WTC11 (cell line): ENCODE measurements around the gene IL21R. TPM values are rescaled to one million over a fixed set of nuclear protein-coding genes. Genes with fewer than 3 reads are reported as not detected.

Source experiments
- ATAC-seq: fragments of 200-7000 bp; cut with Tn5 transposase; 2 replicates; pipeline ENCODE4 v1.10.0; 2021; ENCODE audit warnings: mild to moderate bottlenecking, moderate library complexity
- CTCF ChIA-PET: fragments of 300-600 bp; sonication (Branson Sonifier 250); formaldehyde crosslinking; loops from one replicate; lab custom pipeline; 2021; ENCODE audit warnings: antibody characterized with exemption; lab: Charles Lee
- POLR2A ChIA-PET: fragments of 350-600 bp; sonication (Branson Sonifier 250); formaldehyde crosslinking; loops from one replicate; lab custom pipeline; 2021; ENCODE audit warnings: antibody characterized with exemption; lab: Charles Lee
- DNase-seq: peaks from one replicate; pipeline ENCODE4 v3.0.0; 2021; ENCODE audit warnings: low spot score
- H3K27ac Mint-ChIP-seq: 2 replicates; pipeline ENCODE4 v1.8.0; 2021; ENCODE audit warnings: mixed read lengths
- H3K27me3 Mint-ChIP-seq: 2 replicates; pipeline ENCODE4 v1.8.0; 2021; ENCODE audit warnings: low read depth, mild to moderate bottlenecking, moderate library complexity, mixed read lengths
- H3K36me3 Mint-ChIP-seq: 2 replicates; pipeline ENCODE4 v1.8.0; 2021; ENCODE audit warnings: mixed read lengths
- H3K4me1 Mint-ChIP-seq: 2 replicates; pipeline ENCODE4 v1.8.0; 2022; ENCODE audit warnings: mixed read lengths
- H3K4me3 Mint-ChIP-seq: 2 replicates; pipeline ENCODE4 v1.8.0; 2021; ENCODE audit warnings: mild to moderate bottlenecking, moderate library complexity, mixed read lengths
- H3K9me3 Mint-ChIP-seq: 2 replicates; pipeline ENCODE4 v1.8.0; 2021; ENCODE audit warnings: mixed read lengths
- CTCF ChIP-seq: fragments of 200-600 bp; IDR thresholded peaks from 2 replicates; pipeline ENCODE4 v1.8.0; 2022; ENCODE audit warnings: antibody characterized with exemption
- E2F5 ChIP-seq: sonication (generic); formaldehyde crosslinking; IDR thresholded peaks from 2 replicates; pipeline ENCODE4 v1.8.1; 2022; ENCODE audit warnings: mild to moderate bottlenecking, moderate library complexity, missing genetic modification reagents
- EMX1 ChIP-seq: fragments of 250-450 bp; sonication (Bioruptor Pico); IDR thresholded peaks from 2 replicates; pipeline ENCODE4 v1.8.0; 2021; ENCODE audit warnings: mild to moderate bottlenecking
- ETV6 ChIP-seq: sonication (generic); formaldehyde crosslinking; IDR thresholded peaks from 2 replicates; pipeline ENCODE4 v1.8.1; 2022; ENCODE audit warnings: mild to moderate bottlenecking, missing genetic modification reagents
- GABPB1 ChIP-seq: sonication (generic); formaldehyde crosslinking; IDR thresholded peaks from 2 replicates; pipeline ENCODE4 v1.8.1; 2023; ENCODE audit warnings: mild to moderate bottlenecking, missing genetic modification reagents
- GTF2I ChIP-seq: fragments of 250-450 bp; sonication (Bioruptor Pico); conservative IDR thresholded peaks from 2 replicates; pipeline ENCODE4 v1.4.0; 2021; ENCODE audit warnings: mild to moderate bottlenecking
- HMGXB4 ChIP-seq: sonication (generic); formaldehyde crosslinking; IDR thresholded peaks from 2 replicates; pipeline ENCODE4 v1.8.1; 2023; ENCODE audit warnings: mild to moderate bottlenecking, moderate library complexity, missing genetic modification reagents
- MAX ChIP-seq: sonication (generic); formaldehyde crosslinking; IDR thresholded peaks from 2 replicates; pipeline ENCODE4 v1.8.0; 2022; ENCODE audit warnings: mild to moderate bottlenecking, missing genetic modification reagents
- MLX ChIP-seq: sonication (generic); formaldehyde crosslinking; IDR thresholded peaks from 2 replicates; pipeline ENCODE4 v1.8.1; 2023; ENCODE audit warnings: mild to moderate bottlenecking, missing genetic modification reagents, moderate library complexity
- NFATC4 ChIP-seq: fragments of 250-450 bp; sonication (Bioruptor Pico); IDR thresholded peaks from 2 replicates; pipeline ENCODE4 v1.9.0; 2021; ENCODE audit warnings: mild to moderate bottlenecking
- RELA ChIP-seq: sonication (generic); formaldehyde crosslinking; IDR thresholded peaks from 2 replicates; pipeline ENCODE4 v1.8.1; 2022; ENCODE audit warnings: missing genetic modification reagents, mild to moderate bottlenecking, borderline replicate concordance
- SMAD3 ChIP-seq: sonication (generic); formaldehyde crosslinking; IDR thresholded peaks from 2 replicates; pipeline ENCODE4 v1.8.0; 2022; ENCODE audit warnings: missing genetic modification reagents, mild to moderate bottlenecking, borderline replicate concordance
- SP1 ChIP-seq: sonication (generic); formaldehyde crosslinking; conservative IDR thresholded peaks from 2 replicates; pipeline ENCODE4 v1.8.1; 2022; ENCODE audit warnings: missing genetic modification reagents
- STAT6 ChIP-seq: sonication (generic); formaldehyde crosslinking; conservative IDR thresholded peaks from 2 replicates; pipeline ENCODE4 v1.8.1; 2023; ENCODE audit warnings: mild to moderate bottlenecking, low read depth, missing genetic modification reagents, moderate library complexity
- TEAD4 ChIP-seq: sonication (generic); formaldehyde crosslinking; IDR thresholded peaks from 2 replicates; pipeline ENCODE4 v1.8.0; 2022; ENCODE audit warnings: mild to moderate bottlenecking, missing genetic modification reagents
- ZMAT4 ChIP-seq: fragments of 250-450 bp; sonication (Bioruptor Pico); IDR thresholded peaks from 2 replicates; pipeline ENCODE4 v1.9.0; 2021; ENCODE audit warnings: mild to moderate bottlenecking
- ZNF263 ChIP-seq: sonication (generic); formaldehyde crosslinking; IDR thresholded peaks from 2 replicates; pipeline ENCODE4 v1.8.1; 2022; ENCODE audit warnings: low read depth, mild to moderate bottlenecking, moderate library complexity, missing genetic modification reagents
- ZNF671 ChIP-seq: fragments of 250-450 bp; sonication (Bioruptor Pico); IDR thresholded peaks from 2 replicates; pipeline ENCODE4 v1.8.0; 2021; ENCODE audit warnings: mild to moderate bottlenecking
- total RNA-seq: library from RNA; stranded (reverse); gene quantifications from 3 replicates; pipeline ENCODE4 v1.2.3, GENCODE V29; 2021

Gene IL21R
- total RNA-seq, 1 experiment from 2014 or later: 0.70 TPM

- Mint-ChIP-seq H3K4me1 (peaks cover 3% of the 10 kb centered on the region; the same call in 1 of the 2 replicates), H3K9me3 (no peaks in the 10 kb centered on the region), H3K4me3 (peak overlapping the region; percentile 4; the same call in 1 of the 2 replicates), H3K27me3 (no peaks in the 10 kb centered on the region; the same call in 1 of the 2 replicates), H3K36me3 (no peaks in the 10 kb centered on the region), H3K27ac (no peak overlapping the region)
- POLR2A ChIA-PET: interaction anchor here (1.3 kb wide), 1 partner anchor 41 kb away, joined by 3 read pairs; no protein-coding TSS in a partner anchor
- TF ChIP-seq SP1 (CRISPR knock-in tag) (0 out of 2 replicates have a peak, but pooled peaks have one; percentile 32), CTCF (peak; percentile 74), E2F5 (0 out of 2 replicates have a peak, but pooled peaks have one; percentile 38), GTF2I (peak; percentile 82), SMAD3 (CRISPR knock-in tag) (no peak), MLX (CRISPR knock-in tag) (0 out of 2 replicates have a peak, but pooled peaks have one; percentile 48), ZNF263 (CRISPR knock-in tag) (no peak), ZMAT4 (CRISPR knock-in tag) (no peak), HMGXB4 (CRISPR knock-in tag) (0 out of 2 replicates have a peak, but pooled peaks have one; percentile 4), NFATC4 (CRISPR knock-in tag) (no peak)
- peak; percentile 83 for DNase-seq
- CTCF ChIA-PET: interaction anchor here (0.6 to 5.4 kb wide), 39 partner anchors 8 to 282 kb away, joined by 3 to 125 read pairs (median 6); partner anchors contain the start of gene KDM8
- ATAC-seq: peak; percentile 88
These were observed 34.3 kb upstream of the IL21R start for GRCh38 chr16:27367461-27368357.

- H3K36me3 Mint-ChIP-seq: no peaks in the 10 kb centered on the region
- ATAC-seq: no peak
- no peak for DNase-seq
- H3K27ac Mint-ChIP-seq: no peak overlapping the region
- H3K4me3 Mint-ChIP-seq: no peak overlapping the region
- CTCF ChIA-PET: interaction anchor here (0.6 to 5.4 kb wide), 39 partner anchors 7 to 283 kb away, joined by 3 to 125 read pairs (median 6); partner anchors contain the start of gene KDM8
- peaks cover 3% of the 10 kb centered on the region; the same call in 1 of the 2 replicates for H3K4me1 Mint-ChIP-seq
- TF ChIP-seq NFATC4 (CRISPR knock-in tag): no peak
- no peak for TF ChIP-seq EMX1 (CRISPR knock-in tag)
- no peak for TF ChIP-seq ETV6 (CRISPR knock-in tag)
- no peak for TF ChIP-seq RELA (CRISPR knock-in tag)
- TF ChIP-seq ZNF671 (CRISPR knock-in tag): no peak
- no peak for TF ChIP-seq SMAD3 (CRISPR knock-in tag)
- no peak for TF ChIP-seq STAT6 (CRISPR knock-in tag)
- no peak for TF ChIP-seq GABPB1 (CRISPR knock-in tag)
- no peak for TF ChIP-seq MAX (CRISPR knock-in tag)
- no peak for TF ChIP-seq TEAD4
- no peak for TF ChIP-seq MLX (CRISPR knock-in tag)
- no peaks in the 10 kb centered on the region; the same call in 1 of the 2 replicates for H3K27me3 Mint-ChIP-seq
- POLR2A ChIA-PET: interaction anchor here (1.3 kb wide), 1 partner anchor 41 kb away, joined by 3 read pairs; no protein-coding TSS in a partner anchor
- H3K9me3 Mint-ChIP-seq: no peaks in the 10 kb centered on the region
These were observed 33.6 kb upstream of the IL21R start for GRCh38 chr16:27368358-27368722.
